K562 (cell line): ENCODE results near the gene AHNAK. TPM values are rescaled to one million over a fixed set of nuclear protein-coding genes. Genes with fewer than 3 reads are reported as not detected.

Experiments used
- ATAC-seq: fragments of 200-7000 bp; cut with Tn5 transposase; 3 replicates; pipeline ENCODE4 v1.9.1; 2020; ENCODE audit warnings: moderate library complexity
- BruUV-seq: library from RNA; stranded (reverse); fragments of 400-500 nt; replicated peaks from 2 replicates; lab custom pipeline; 2021; lab: Mats Ljungman, UMichigan
- CTCF ChIA-PET: fragments of 300-600 bp; formaldehyde crosslinking; extraction: SDS; loops from one replicate; lab custom pipeline; 2021; ENCODE audit warnings: low intra/inter-chr PET ratio; lab: Yijun Ruan, JAX
- POLR2A ChIA-PET: fragments of 300-600, 350-650 bp; sonication (Branson Sonifier 250); formaldehyde crosslinking; extraction: SDS; loops from one replicate; lab custom pipeline; 2021; ENCODE audit warnings: antibody characterized with exemption, inconsistent platforms; lab: Yijun Ruan, JAX
- DNase-seq, 4 experiments: peaks; one replicate each; pipeline versions ENCODE4 v3.0.0 to v3.0.0-alpha.2; 2011 to 2018; ENCODE audit warnings: low spot score in 3 of 4, mixed read lengths in 3 of 4; ENCODE audit errors: extremely low read depth in 1 of 4
- FAIRE-seq: peaks from 2 replicates; lab custom pipeline; 2011; peaks lifted over from hg19 to GRCh38; lab: Jason Lieb, UNC
- H2AFZ ChIP-seq: 2 replicates; pipeline ENCODE4 v1.6.0; 2011; ENCODE audit warnings: low read depth, low read length, control low read depth, inconsistent platforms
- H3K27ac ChIP-seq: fragments of 200-600 bp; 3 replicates; pipeline ENCODE4 v1.8.0; 2011; ENCODE audit warnings: low read depth, mild to moderate bottlenecking, control low read depth, inconsistent platforms, low read length, moderate library complexity, mixed read lengths; ENCODE audit errors: extremely low read depth
- H3K27me3 ChIP-seq, 2 experiments: fragments of 300-600 bp in 1 of 2; 2 replicates in 1 of 2; 3 replicates in 1 of 2; pipeline versions ENCODE4 v1.6.0 to v1.8.0; 2011; ENCODE audit warnings: inconsistent platforms in 2 of 2, low read length in 2 of 2, mild to moderate bottlenecking in 1 of 2, mixed read lengths in 1 of 2, moderate library complexity in 1 of 2; ENCODE audit not compliant: control insufficient read depth in 2 of 2, insufficient read depth in 2 of 2
- H3K36me3 ChIP-seq: fragments of 300-600 bp; 3 replicates; pipeline ENCODE4 v1.8.0; 2011; ENCODE audit warnings: mild to moderate bottlenecking, low read length, inconsistent platforms; ENCODE audit not compliant: control insufficient read depth, insufficient read depth
- H3K4me1 ChIP-seq, 2 experiments: fragments of 200-600 bp in 1 of 2; replicated peaks in 1 of 2; 2 replicates in 1 of 2; 3 replicates in 1 of 2; pipeline versions ENCODE4 v1.5.1 to v1.8.0; 2011; ENCODE audit warnings: inconsistent platforms in 2 of 2, low read length in 2 of 2, mild to moderate bottlenecking in 1 of 2, mixed read lengths in 1 of 2, moderate library complexity in 1 of 2; ENCODE audit not compliant: control insufficient read depth in 2 of 2, insufficient read depth in 2 of 2
- H3K4me2 ChIP-seq: 2 replicates; pipeline ENCODE4 v1.6.1; 2011; ENCODE audit warnings: low read length, control low read depth, inconsistent platforms, mixed read lengths; ENCODE audit not compliant: insufficient read depth
- H3K4me3 ChIP-seq: fragments of 200-600 bp; sonication (generic), shearing (Covaris generic); 2 replicates; pipeline ENCODE4 v1.5.1; 2016; ENCODE audit warnings: control low read depth, inconsistent platforms
- H3K79me2 ChIP-seq: fragments of 200-600 bp; 3 replicates; pipeline ENCODE4 v1.8.0; 2011; ENCODE audit warnings: low read length, inconsistent platforms; ENCODE audit not compliant: control insufficient read depth, insufficient read depth
- H3K9ac ChIP-seq, 2 experiments: 2 replicates each; pipeline versions ENCODE4 v1.6.0 to v1.6.1; 2011; ENCODE audit warnings: low read depth in 2 of 2, low read length in 2 of 2, control low read depth in 1 of 2, inconsistent platforms in 1 of 2, mild to moderate bottlenecking in 1 of 2, mixed read lengths in 1 of 2; ENCODE audit not compliant: insufficient read depth in 1 of 2
- H3K9me1 ChIP-seq: one replicate; pipeline ENCODE4 v1.6.0; 2011; ENCODE audit warnings: inconsistent platforms, mild to moderate bottlenecking, low read length, moderate library complexity; ENCODE audit not compliant: control insufficient read depth, insufficient read depth
- H3K9me3 ChIP-seq: replicated peaks from 2 replicates; pipeline ENCODE4 v1.5.1; 2011; ENCODE audit warnings: low read depth, low read length, inconsistent platforms; ENCODE audit not compliant: control insufficient read depth, insufficient read depth
- H4K20me1 ChIP-seq: replicated peaks from 2 replicates; pipeline ENCODE4 v1.6.1; 2011; ENCODE audit warnings: low read length, inconsistent platforms, mixed read lengths; ENCODE audit not compliant: control insufficient read depth, insufficient read depth
- BCLAF1 ChIP-seq, 2 experiments: fragments of 450-650 bp in 1 of 2; IDR thresholded peaks; 2 replicates each; pipeline ENCODE4 v1.6.1; 2011 to 2017; ENCODE audit warnings: low read depth in 2 of 2, antibody characterized with exemption in 1 of 2, borderline replicate concordance in 1 of 2, low read length in 1 of 2, mild to moderate bottlenecking in 1 of 2, mixed read lengths in 1 of 2; ENCODE audit not compliant: control insufficient read depth in 1 of 2
- CLOCK ChIP-seq: fragments of 250-450 bp; sonication (Bioruptor Pico); IDR thresholded peaks from 2 replicates; pipeline ENCODE4 v1.4.0; 2020; ENCODE audit warnings: mild to moderate bottlenecking, moderate library complexity, borderline replicate concordance
- ETV5 ChIP-seq: sonication (generic); formaldehyde crosslinking; IDR thresholded peaks from 2 replicates; pipeline ENCODE4 v1.4.0; 2020; ENCODE audit warnings: low read depth, mild to moderate bottlenecking, missing genetic modification reagents
- MTA1 ChIP-seq: fragments of 450-650 bp; IDR thresholded peaks from 2 replicates; pipeline ENCODE4 v1.6.1; 2017; ENCODE audit warnings: borderline replicate concordance
- NKRF ChIP-seq: fragments of 450-650 bp; IDR thresholded peaks from 2 replicates; pipeline ENCODE4 v1.6.1; 2016; ENCODE audit warnings: borderline replicate concordance
- PHF20 ChIP-seq: fragments of 450-650 bp; IDR thresholded peaks from 2 replicates; pipeline ENCODE4 v1.6.1; 2018; ENCODE audit not compliant: partially characterized antibody
- ZNF134 ChIP-seq: fragments of 250-450 bp; sonication (Bioruptor Pico); conservative IDR thresholded peaks from 2 replicates; pipeline ENCODE4 v1.4.0; 2020
- ZNF224 ChIP-seq: sonication (generic); formaldehyde crosslinking; IDR thresholded peaks from 2 replicates; pipeline ENCODE4 v1.8.0; 2022; ENCODE audit warnings: mild to moderate bottlenecking, missing genetic modification reagents
- WGBS: fragments of 100-300 bp; shearing (Covaris generic); methylation state at CpG from one replicate; pipeline ENCODE4 v1.1.6; 2016; ENCODE audit warnings: low coverage, mixed read lengths; ENCODE audit not compliant: insufficient coverage; ENCODE audit errors: missing lambda C conversion rate; 5-methylcytosine and 5-hydroxymethylcytosine counted together
- in situ Hi-C: fragments of 300-500 bp; cut with MboI; formaldehyde crosslinking; loops from 4 replicates; pipeline ENCODE4 v1.15.0; 2018; ENCODE audit warnings: inconsistent platforms, mixed read lengths
- intact Hi-C: fragments of 100-400 bp; cut with micrococcal nuclease; formaldehyde crosslinking; loops from 2 replicates; pipeline ENCODE4 v1.14.2; 2022
- polyA plus RNA-seq, 8 experiments: library from polyadenylated mRNA; depleted of rRNA in 4 of 8; stranded (reverse) in 5 of 8; unstranded in 3 of 8; fragments of >200 nt; fragmentation: Nextera tagmentation in 2 of 8; fragmentation: Illumina TruSeq in 1 of 8; extraction: Ambion mirVana in 2 of 8; extraction: Trizol in 1 of 8; gene quantifications; 2 replicates each; pipeline versions ENCODE4 v1.2.1 to v1.2.3, GENCODE V29; 2011 to 2014; ENCODE audit warnings: inconsistent platforms in 1 of 8, missing spikeins in 1 of 8
- total RNA-seq, 7 experiments: library from RNA; depleted of rRNA in 6 of 7; stranded (reverse); fragments of >200 nt in 6 of 7; fragmentation: Illumina TruSeq in 2 of 7; extraction: Trizol in 2 of 7; gene quantifications; 2 replicates each; pipeline versions ENCODE4 v1.2.1 to v1.2.3, GENCODE V29; 2011 to 2021; ENCODE audit warnings: low replicate concordance in 1 of 7

The AHNAK gene
- total and polyA plus RNA-seq, 9 of the 15 experiments (the other 6 are each of a cell fraction or from before 2014, with no cell fraction given) = 1.5 to 89.7 (median 45.0) TPM

- Histone ChIP-seq H3K27ac (no peak overlapping the region; the same call in 2 of the 3 replicates), H3K4me2 (no peak overlapping the region)
Measured at GRCh38 chr11:62575837-62576236, 29.2 kb upstream of the AHNAK start.

More at GRCh38 chr11:62575837-62576236, 29.2 kb upstream of the AHNAK start:
- no peak overlapping the region for H2AFZ ChIP-seq
- no peak for FAIRE-seq
- H3K79me2 ChIP-seq = peaks cover 45% of the 10 kb centered on the region
- no TSS peak for BruUV-seq
- H3K9ac ChIP-seq = peak overlapping the region in 1 of 2 experiments; percentile 98; a peak in 2 of 4 replicates
- no peaks in the 10 kb centered on the region for H3K27me3 ChIP-seq
- WGBS = 90% methylated on average over 12 of the region's 14 CpGs
- no peaks in the 10 kb centered on the region for H3K9me3 ChIP-seq
- H3K4me3 ChIP-seq = no peak overlapping the region
- POLR2A ChIA-PET = interaction anchor here (0.7 to 3.8 kb wide), 5 partner anchors 8 to 23 kb away, joined by 3 to 34 read pairs (median 13); partner anchors contain the start of gene TUT1
- TF ChIP-seq PHF20 (no peak), NKRF (no peak), MTA1 (no peak), ETV5 (CRISPR knock-in tag) (no peak), ZNF134 (CRISPR knock-in tag) (no peak), BCLAF1 (IDR thresholded peaks at IDR 0.05; ENCODE audit: borderline replicate concordance in 1 of 2, control insufficient read depth in 1 of 2, low read depth in 2 of 2, low read length in 1 of 2) (no peak), CLOCK (CRISPR knock-in tag) (no peak), ZNF224 (CRISPR knock-in tag) (no peak)
- CTCF ChIA-PET = no interaction called here
- intact Hi-C loops = no loop called here
- in situ Hi-C loops = no loop called here
- no peak for DNase-seq
- no peaks in the 10 kb centered on the region for H3K9me1 ChIP-seq
- ATAC-seq = no peak
- peaks cover 3% of the 10 kb centered on the region; the same call in 1 of the 2 replicates for H4K20me1 ChIP-seq
- H3K4me1 ChIP-seq = peaks cover 19 to 37% of the 10 kb centered on the region in 2 experiments; a peak in 4 of 5 replicates
- peaks cover 76% of the 10 kb centered on the region for H3K36me3 ChIP-seq
